GM23248 (cell line): ENCODE measurements around the gene ANKRD29.

Source experiments
- EZH2 ChIP-seq: fragments of 200-600 bp; sonication (generic); IDR thresholded peaks from 2 replicates; pipeline ENCODE4 v1.6.1; 2018; ENCODE audit warnings: antibody characterized with exemption, mild to moderate bottlenecking; ENCODE audit not compliant: insufficient read depth, poor library complexity, severe bottlenecking
- EZH2phosphoT487 ChIP-seq: fragments of 200-600 bp; sonication (generic); IDR thresholded peaks from 2 replicates; pipeline ENCODE4 v1.6.1; 2018; ENCODE audit warnings: antibody characterized with exemption, moderate library complexity, mild to moderate bottlenecking, low read depth; ENCODE audit not compliant: insufficient read depth

GRCh38 chr18:23617412-23618014 is 45.2 kb downstream of the ANKRD29 start:
- TF ChIP-seq EZH2 (no peak), EZH2phosphoT487 (no peak)
